Right renal cortex interstitium (tissue), 3 donors: Measurements from ENCODE around the gene RBM39. TPM values are rescaled to one million over a fixed set of nuclear protein-coding genes. Genes with fewer than 3 reads are reported as not detected.
"Not testable (repeated sequence)": the region's sequence is repeated elsewhere in the genome, so short reads cannot be mapped to it uniquely, and the experiment has no call there.

ENCODE experiments used
- DNase-seq, 3 donors: peaks; one replicate each; pipeline ENCODE4 v3.0.0-alpha.2; 2013; ENCODE audit warnings: low read depth in 3 of 3, low spot score in 2 of 3
- polyA plus RNA-seq, 3 donors: library from polyadenylated mRNA; unstranded; fragments of 120-200 nt; gene quantifications; one replicate each; pipeline ENCODE4 v1.2.1, GENCODE V29; 2013; ENCODE audit not compliant: insufficient read length in 3 of 3

The RBM39 gene
- polyA plus RNA-seq, 3 donors, result 567 to 645 (median 630) TPM

DNA sequence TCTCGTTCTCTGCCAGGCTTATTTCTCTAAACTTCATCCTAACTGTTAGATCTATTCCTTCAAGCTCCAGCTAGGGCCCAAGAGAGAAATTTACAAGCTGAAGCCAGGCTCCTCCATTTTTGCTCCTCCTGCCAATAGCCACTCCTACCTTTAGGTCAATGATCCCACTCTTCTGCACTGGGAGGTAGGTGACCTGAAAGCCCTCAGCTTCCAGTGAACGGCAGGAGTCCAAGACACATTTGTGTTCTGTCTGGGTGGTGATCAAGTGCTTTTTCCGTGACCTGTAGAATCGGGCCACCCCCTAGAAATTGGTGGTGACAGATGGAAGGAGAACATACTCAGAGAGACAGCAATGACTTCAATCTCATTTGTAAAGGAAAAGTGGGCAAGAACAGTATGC is 51.8 kb downstream of the RBM39 start:
- DNase-seq, result no peak

DNA sequence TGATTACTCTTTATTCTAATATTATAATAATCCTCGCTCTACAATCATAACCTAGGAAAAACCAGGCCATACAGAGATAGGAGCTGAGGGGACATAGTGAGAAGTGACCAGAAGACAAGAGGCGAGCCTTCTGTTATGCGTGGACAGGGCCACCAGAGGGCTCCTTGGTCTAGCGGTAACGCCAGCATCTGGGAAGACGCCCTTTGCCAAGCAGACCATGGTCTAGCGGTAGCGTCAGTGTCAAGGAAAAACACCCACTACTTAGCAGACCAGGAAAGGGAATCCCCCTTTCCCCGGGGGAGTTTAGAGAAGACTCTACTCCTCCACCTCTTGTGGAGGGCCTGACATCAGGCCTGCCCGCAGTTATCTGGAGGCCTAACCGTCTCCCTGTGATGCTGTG is 55.2 kb downstream of the RBM39 start:
- not testable (repeated sequence) for DNase-seq

DNA sequence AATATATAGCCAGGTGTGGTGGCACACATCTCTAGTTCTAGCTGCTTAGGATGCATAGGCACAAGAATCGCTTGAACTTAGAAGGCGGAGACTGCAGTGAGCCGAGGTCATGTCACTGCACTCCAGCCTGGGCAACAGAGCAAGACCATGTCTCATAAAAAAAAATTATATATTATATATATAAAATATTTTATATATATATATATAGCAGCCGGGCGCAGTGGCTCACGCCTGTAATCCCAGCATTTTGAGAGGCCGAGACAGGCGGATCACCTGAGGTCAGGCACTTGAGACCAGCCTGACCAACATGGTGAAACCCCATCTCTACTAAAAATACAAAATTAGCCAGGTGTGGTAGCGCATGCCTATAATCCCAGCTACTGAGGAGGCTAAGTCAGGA is 56.7 kb downstream of the RBM39 start:
- not testable (repeated sequence) for DNase-seq

DNA sequence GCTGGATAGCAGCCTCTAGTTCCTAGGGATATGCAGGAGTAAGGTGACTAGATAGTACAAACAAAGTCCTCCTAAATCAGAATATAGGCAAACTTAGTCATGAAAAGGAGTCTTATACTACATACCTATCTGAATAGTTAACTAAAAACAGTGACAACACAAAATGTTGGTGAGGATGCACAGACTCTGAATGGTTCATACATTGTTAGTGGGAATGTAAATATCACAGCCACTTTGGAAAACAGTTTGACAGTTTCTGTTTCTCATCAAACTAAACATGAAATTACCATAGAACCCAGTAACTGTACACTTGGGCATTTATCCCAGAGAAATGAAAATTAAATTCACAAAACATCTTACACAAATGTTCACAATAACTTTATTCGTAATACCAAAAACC is 60.1 kb downstream of the RBM39 start:
- no peak for DNase-seq

DNA sequence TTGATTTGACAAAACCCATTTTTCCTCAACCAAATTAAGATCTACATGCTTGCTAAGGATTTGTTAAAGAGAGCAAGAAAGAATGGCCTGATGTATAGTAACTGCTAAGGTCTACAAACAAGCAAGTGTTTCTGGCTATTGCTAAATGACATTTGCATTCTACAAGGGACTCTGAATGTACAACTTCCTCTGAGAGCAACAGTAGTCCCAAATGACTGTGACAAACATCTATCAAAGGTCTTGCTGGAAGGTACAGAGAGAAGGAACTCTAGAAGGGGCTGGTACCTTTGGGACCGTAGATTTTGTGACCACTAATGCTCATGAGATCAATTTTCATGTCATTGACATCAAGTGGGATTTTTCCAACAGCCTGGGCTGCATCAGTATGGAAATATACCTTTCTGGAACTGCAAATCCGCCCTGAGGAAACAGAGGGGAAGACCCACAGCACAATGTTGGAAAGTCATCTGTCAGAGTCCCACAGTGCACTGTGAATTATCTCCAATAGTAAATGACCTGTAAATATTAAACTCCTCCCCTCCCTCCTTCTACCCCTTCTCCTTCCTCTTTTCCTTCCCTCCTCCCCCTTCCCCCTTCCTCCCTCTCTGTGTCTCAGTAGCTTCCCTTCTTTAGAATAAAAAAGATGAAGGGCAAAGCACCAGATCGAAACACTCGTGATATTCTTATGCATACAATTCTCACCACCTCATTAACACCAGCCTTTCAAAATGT is 61.4 kb downstream of the RBM39 start:
- no peak for DNase-seq

DNA sequence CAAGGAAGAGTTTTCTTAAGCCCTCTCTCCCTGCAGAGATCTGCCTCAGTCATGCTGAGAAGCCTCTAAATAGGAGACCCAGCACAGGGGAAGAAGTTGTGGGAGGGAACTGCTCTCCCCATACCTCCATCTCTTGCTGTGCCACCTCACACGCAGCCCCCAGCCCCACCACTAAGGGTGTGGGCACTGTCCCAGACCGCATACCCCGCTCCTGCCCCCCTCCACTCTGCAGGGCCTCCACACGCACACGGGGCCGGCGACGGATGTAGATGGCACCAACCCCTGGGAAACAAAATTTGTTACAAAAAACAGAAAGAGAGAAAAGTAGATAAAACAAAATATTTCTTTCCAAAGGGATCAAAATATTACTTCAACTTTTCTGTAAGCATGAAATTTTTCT is 67.1 kb downstream of the RBM39 start:
- DNase-seq, result no peak

DNA sequence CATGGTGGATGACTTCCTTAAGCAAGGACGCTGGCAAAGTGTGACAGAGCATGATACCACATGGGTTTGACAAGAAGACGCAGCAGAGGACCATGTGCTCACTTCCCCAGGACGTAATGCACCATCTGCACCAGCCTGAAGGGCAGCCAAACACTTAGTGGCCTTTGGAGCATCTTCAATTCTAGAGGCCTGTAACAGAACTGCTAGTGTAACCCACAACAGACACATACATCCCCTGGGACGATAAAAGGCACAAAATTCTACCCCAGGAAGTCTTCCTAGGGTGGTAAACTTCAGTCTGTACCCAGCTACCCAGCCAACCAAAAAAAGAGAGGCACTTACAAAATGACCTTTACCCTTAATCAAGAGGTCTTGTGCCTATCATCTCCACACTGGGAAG is 68.2 kb downstream of the RBM39 start:
- no peak for DNase-seq

DNA sequence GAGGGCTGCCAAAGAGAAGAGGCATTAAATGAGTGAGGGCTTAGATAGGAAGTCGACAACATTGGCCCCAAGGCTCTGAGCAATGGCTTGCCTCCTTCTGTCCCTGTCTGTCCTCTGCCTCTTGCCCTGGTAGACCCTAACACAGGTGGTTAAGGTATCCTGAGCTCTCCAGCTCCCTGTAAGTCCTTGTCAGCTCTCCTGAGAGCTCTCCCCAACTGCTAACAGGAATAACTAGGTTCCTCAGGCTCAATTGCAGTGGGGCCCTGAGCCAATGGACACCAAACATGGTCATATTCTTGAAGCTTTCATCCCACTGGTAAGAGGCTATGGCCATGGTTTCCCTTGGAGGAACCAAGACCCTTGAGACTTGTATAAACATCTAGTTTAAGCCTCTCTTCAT is 72.4 kb downstream of the RBM39 start:
- no peak for DNase-seq

DNA sequence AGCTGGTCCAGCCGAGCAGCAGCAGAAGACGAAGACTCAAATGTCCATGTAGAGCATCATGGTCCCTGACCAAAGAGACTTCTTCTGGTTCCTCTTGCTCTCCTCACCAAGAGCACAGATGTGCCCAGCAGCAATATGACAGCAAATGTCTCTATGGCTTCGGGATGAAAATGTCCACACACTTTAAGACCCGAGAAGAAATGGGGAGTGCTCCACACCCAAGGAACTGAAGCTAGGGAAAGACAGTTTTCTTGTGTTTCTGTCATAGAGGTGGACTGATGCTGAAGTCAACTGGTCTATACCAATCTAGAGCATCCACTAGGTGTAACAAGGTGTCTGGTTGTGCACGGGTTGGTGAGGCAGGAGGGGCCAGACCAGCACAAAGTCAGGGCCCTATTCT is 72.8 kb downstream of the RBM39 start:
- DNase-seq, result no peak

DNA sequence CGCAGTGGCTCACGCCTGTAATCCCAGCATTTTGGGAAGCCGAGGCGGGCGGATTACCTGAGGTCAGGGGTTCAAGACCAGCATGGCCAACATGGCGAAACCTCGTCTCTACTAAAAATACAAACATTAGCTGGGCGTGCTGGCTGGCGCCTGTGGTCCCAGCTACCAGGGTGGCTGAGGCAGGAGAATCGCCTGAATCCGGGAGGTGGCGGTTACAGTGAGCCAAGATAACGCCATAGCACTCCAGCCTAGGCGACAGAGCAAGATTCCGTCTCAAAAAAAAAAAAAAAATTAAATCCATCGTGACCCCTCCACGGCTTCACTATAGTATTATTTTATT is 76.1 kb downstream of the RBM39 start:
- no peak for DNase-seq

DNA sequence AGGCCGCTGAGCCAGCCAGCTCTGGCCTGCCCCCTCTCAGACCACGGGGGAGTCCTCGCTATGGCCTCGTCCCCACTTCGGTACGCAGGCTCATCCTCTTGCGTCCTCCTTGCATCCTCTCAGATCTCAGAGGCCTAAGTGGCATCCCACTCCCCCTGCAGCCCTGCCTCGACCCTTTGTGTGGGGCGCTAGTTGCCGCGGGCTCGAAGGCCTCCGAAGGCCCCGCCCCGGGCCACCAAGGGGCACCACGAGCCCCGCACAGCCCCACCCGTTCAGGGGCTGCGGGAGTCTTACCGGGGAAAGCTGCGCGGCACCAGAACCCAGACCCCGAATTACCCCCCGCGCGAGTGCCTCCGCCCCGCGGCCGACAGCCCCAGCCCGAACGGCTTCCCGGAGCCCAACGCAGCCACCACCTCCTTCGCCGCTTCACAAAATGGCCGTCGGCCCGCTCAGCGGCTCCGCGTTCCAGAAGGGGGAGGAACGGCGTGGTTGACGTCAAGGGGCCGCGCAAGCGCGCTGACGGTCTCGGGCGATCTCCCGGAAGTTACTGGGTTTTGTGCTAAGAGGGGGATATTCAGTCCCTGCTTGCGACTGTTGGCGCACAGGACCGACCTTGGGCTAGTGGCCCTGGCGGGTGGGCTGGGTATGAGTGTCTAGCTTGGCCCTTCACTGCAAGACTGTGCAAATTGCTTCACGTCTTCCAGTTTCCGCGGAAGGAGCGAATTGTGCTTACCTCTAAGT is 77.4 kb downstream of the RBM39 start, which contains the start of the genes CPNE1 and RBM12:
Gene CPNE1 (minus strand): TSS at position 435 of the 741 bp plus-strand sequence. CDS start 31,977 bp downstream, outside the sequence.
Gene RBM12 (minus strand): TSS at position 435 of the 741 bp plus-strand sequence. CDS start 9,578 bp downstream, outside the sequence.
- peak; percentile 86 to 92 (median 91) for DNase-seq

DNA sequence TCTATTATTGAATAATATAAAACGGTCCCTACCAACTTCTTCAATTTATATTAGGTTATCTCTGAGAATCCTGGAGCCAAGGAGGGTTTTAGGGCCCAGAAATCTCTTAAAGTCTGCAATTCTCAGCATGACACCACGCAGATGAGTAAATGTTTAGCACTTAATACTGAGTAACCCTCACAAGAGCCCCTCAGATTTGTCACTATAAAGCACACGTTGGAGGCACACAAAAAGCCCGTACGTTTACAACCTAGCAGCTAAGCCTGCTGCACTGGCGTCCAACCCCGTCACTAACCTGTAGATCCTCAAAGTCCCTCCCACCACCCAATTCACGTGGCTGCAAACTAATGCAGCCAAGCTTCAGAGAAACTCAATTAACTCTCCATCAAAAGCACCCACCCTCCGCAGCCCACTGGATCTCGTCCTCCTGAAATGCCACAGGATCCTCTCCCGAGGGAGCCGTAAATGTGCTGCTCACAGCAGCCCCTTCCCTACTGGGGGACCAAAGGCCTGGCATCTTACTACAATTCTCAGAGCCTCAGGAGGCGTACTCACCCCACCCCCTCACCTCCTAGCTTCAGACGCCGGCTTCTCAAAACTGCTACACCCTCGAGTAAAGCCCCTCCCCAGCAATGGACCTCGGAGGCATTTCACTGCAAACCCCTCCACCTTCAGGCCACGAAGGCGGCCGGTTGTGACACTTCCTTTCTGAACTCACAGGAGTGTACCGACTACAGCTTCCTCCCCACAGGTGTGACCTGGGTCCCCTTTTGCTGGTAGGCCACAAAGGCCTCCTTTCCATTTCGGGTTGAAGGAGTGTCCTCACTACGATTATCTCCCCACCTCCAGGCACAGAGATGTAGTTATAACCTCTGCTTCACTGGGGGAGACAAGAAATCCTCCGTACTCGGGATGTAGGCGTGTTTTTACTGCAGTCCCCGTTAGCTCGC is 78.3 kb downstream of the RBM39 start:
- peak; percentile 58 to 67 (median 59) for DNase-seq

DNA sequence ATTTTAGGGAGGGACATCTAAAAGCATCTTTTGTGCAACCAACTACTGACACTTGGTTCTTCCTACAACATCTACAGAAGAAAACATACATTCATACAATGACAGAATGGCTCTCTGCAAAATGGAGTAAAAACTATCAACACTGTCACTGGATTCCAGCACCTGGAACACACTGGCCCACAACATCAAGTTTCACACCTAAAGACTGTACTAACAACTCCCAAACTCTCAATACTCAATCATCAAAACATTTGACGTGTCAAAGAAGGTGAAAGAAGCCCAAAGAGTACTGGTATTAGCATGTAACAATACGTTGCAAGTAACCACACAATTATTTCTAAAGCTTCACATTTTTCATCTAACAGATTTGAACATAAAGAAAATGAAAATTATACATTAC is 79.5 kb downstream of the RBM39 start:
- DNase-seq, result no peak

DNA sequence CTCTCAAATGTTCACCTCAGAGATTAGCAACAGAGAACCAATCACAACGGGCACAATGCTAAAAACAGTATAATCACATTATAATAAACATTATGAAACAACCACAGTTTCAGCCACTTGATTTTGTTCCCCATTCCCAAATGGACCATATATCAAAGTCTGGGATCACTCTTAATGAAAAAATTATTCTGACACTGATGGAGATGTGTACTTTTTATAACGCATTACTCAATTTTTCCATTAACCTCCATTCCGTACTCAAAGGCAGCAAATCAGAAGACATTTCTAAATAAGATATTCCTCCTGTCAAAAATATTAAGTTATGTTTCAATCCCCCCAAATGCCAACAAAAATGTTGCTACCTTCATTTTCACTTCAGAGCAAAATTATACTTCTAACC is 80.2 kb downstream of the RBM39 start:
- DNase-seq, result no peak

DNA sequence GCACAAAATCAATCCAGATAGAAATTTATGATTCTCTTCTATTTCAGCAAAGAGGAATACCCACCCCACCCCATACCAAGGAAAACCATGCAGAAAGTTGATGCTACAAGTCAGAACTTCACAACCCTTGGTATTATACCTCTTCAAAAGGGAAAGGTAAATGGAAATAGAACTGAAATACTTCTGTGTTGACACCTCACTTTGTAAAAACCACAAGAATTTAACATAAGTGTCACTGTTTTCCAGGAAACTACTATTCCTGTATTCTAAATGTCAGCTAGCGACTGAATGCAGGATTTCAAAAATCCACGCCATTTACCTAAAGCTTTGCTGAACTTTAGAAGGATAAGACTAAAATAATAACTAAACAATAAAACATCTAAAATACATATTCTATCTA is 81.0 kb downstream of the RBM39 start:
- DNase-seq, result no peak

DNA sequence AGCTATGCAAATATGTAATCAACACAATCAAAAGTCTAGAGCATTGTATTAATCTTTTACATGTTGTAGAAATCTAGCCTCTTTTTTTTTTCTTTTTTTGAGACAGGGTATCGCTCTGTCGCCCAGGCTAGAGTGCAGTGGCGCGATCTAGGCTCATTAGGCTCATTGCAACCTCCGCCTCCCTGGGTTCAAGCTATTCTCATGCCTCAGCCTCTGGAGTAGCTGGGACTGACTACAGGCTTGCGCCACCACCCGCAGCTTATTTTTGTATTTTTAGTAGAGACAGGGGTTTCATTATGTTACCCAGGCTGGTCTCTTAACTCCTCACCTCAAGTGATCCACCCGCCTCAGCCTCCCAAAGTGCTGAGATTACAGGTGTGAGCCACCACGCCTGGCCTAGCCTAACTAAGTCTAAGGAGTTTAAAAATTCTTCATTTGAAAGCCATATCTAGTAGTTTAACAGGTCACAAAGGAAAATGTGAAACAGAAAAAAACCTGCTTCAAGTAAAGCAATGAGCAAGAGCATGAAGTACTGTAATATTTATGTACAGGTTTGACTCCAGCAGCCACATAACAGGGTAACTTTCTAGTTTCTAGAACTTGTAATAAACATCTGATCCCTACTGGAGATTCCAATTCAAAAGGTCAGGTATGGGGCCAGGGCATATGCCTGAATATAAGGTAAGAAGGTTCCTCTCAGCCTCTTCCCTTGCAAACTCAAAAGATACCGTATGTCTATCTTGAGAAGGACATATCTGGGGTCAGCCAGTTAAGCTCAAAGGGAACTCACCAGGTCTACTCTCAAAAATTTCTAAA is 81.7 kb downstream of the RBM39 start:
- DNase-seq, result no peak

DNA sequence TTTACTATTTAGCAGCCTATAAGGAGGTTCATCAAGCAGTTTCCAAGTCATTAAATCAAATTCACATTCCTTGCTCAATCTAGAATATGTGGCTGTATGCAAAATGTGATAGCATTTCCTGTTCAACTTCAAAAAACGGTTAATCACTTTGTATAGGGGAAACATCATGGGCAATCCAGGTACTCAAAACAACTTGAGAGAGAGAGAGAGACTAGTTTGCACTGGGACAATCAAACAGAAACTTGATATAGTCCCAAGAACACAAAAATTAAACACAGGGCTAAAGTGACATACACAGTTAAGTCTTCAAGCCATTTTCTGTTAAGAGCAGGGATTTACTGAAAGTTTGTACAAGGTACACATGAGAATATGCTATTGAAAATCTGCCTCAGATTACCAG is 84.8 kb downstream of the RBM39 start:
- DNase-seq, result no peak

DNA sequence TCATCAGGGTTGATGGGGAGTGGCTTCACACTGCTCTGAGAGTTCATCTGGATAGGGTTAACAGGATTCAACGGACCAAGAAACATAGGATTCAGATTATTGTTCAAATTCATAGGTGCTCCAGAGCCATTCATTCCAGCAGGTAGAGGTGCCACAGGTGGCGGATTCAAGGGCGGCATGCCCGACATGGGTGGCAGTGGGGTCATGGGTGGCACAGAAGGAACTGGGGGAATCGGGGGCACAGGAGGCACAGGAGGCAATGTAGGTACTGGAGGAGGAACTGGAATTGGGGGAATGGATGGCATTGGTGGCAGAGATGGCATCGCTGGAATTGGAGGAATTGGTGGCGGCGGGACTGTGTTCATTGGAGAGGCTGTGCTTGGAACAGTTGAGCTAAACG is 87.6 kb downstream of the RBM39 start:
- DNase-seq, result no peak

DNA sequence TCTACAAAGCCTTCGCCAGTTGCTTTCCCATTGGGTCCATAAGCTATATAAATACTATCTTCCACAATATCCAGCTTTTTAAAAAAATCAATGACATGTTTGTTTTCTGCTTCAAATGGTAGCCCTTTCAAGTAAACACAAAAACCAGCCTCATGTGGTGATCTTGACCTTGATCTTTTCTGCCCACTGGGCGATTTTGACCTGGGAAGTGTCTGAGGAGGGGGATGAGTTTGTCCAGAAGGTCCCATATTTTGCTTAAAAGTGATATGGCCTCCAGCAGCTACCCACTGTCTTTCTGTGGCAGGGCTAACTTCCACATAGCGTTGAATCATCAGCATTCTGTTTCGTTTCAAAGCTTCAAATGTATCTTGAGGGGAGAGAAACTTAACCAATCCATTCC is 88.2 kb downstream of the RBM39 start:
- DNase-seq, result no peak
